ENCODE data around the gene CSTPP1. TPM values are rescaled to one million over a fixed set of nuclear protein-coding genes. Genes with fewer than 3 reads are reported as not detected.

The CSTPP1 gene
- total and polyA plus RNA-seq, 3 donors from 2014 or later: 39.0 to 70.0 (median 44.9) TPM

DNA sequence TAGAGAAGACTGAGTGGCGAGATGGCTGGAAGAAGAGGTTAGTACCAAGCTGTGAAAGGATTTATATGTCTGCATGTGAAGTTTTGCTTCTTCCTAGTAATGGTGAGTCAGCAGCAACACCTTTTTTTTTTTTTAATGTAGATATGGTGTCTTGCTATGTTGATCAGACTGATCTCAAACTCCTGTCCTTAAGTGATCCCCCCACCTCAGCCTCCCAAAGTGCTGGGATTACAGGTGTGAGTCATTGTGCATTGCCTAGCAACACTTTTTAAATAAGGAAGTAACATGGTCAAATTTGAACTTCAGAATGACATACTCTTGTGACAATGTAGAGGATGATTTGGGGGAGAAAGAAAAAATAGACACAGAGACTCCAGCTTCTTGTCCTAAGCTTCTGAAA, 6.5 kb upstream of the CSTPP1 start:
- Histone ChIP-seq H3K36me3 (ENCODE audit: low read depth, missing control alignments) (no peaks in the 10 kb centered on the region), H3K27me3 (no peaks in the 10 kb centered on the region), H3K9me3 (no peaks in the 10 kb centered on the region), H3K4me1 (no peaks in the 10 kb centered on the region), H3K27ac (no peak overlapping the region), H3K4me3 (no peak overlapping the region)
- intact Hi-C loops (cut with DNase I; ENCODE audit: low total_unique reads): no loop called here
- TF ChIP-seq, protein P1, sequence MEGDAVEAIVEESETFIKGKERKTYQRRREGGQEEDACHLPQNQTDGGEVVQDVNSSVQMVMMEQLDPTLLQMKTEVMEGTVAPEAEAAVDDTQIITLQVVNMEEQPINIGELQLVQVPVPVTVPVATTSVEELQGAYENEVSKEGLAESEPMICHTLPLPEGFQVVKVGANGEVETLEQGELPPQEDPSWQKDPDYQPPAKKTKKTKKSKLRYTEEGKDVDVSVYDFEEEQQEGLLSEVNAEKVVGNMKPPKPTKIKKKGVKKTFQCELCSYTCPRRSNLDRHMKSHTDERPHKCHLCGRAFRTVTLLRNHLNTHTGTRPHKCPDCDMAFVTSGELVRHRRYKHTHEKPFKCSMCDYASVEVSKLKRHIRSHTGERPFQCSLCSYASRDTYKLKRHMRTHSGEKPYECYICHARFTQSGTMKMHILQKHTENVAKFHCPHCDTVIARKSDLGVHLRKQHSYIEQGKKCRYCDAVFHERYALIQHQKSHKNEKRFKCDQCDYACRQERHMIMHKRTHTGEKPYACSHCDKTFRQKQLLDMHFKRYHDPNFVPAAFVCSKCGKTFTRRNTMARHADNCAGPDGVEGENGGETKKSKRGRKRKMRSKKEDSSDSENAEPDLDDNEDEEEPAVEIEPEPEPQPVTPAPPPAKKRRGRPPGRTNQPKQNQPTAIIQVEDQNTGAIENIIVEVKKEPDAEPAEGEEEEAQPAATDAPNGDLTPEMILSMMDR (IDR thresholded peaks at IDR 0.05): no peak
- DNase-seq: no peak
- 79 to 90% methylated on average over 1 of the region's 1 CpG for WGBS, 2 donors

DNA sequence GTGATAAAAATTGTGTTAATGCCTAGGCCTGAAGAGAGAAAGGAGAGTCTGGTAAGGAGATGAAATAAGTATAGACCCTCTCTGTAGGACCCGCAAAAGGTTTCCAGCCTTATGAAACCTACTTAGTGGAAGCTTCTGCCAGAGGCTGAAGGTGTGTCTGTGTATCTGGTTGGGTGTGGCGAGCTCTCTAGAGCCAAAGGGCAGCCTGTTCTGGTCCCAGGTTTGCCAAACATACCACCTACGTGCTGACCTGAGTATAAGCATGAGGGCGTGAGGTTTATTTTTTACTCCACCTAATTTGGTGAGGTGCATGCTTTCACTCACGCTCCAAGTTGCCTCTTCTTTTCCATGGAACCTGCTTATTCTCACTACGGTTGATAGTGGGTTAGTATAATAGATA, 5.6 kb downstream of the CSTPP1 start:
- TF ChIP-seq, protein P1 (IDR thresholded peaks at IDR 0.05): no peak
- TF ChIP-seq POLR2A (IDR thresholded peaks at IDR 0.05): no peak
- Histone ChIP-seq H3K36me3 (ENCODE audit: low read depth, missing control alignments) (no peaks in the 10 kb centered on the region), H3K27me3 (no peaks in the 10 kb centered on the region), H3K4me3 (no peak overlapping the region), H3K4me1 (peaks cover 2% of the 10 kb centered on the region), H3K27ac (no peak overlapping the region), H3K9me3 (no peaks in the 10 kb centered on the region)
- 94 to 98% methylated on average over 6 of the region's 6 CpGs for WGBS, 2 donors
- no peak for DNase-seq
- intact Hi-C loops (cut with DNase I; ENCODE audit: low total_unique reads): no loop called here

DNA sequence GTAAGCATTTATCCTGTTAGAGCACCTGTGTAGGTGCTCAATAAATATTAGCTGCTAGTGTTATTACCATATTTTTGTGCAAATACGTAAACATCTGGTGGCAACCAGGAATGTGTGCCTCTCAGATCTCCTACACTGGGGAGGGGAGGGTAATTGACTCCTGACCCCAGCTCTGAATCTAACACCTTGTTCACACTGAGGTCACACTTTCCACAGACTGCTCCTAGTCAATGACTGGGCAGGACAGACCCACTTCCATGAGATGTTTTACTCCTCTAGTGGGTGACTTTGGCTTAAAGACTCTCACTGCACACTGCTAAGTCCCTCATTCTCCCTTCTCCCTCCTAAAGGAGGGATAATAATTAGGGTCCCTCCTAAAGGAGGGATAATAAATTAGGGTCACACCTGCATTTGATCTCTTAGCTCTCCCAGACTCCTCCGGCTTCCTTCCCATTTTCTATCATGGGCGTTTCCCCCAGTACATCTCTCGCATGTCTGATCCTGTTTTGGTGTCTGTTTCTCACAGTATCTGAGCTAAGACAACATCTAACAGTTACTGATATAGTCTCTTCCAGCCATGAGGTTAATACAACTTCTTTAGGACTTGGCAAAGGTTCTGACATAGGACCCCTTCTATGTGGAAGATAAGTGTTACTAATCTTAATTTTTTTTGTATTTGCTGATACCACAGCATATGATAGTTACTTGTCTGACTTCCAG, 8.0 kb downstream of the CSTPP1 start:
- intact Hi-C loops (cut with DNase I; ENCODE audit: low total_unique reads): no loop called here

DNA sequence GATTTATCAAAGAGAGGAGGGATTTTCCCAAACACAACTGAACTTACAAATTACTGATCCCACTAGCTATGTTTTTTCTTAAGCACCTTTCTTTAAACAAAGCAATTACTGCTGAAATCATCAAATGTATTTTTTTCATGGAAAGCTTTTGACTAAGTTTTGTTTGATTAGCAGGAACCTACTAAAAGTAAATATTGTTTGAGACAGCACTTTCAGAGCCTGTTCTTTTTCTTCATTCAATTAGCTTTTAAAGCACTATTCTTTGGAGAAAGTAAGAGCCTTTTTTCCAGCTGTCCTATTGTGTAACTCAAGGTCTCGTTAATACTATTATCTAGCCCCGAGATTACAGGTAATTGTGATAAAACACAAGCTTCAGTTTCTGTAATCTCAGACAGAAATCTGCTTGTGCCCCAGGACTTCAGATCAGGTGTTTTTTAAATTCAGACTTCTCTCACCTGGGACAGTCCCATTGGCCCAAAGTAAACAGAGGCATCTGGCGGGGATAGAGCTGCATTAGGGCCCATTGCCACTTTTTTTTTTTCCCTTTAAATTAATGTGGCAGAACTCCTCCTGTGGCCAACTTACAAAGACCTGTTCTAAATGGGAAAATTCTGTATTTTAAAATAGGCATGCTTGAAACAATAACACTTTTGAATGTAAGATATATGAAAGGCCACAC, 11.0 kb downstream of the CSTPP1 start:
- intact Hi-C loops (cut with DNase I; ENCODE audit: low total_unique reads): no loop called here
- H3K27me3 ChIP-seq: no peaks in the 10 kb centered on the region
- H3K4me1 ChIP-seq: no peaks in the 10 kb centered on the region
- no peaks in the 10 kb centered on the region for H3K9me3 ChIP-seq
- 70 to 73% methylated on average over 3 of the region's 3 CpGs for WGBS, 2 donors
- H3K4me3 ChIP-seq: no peak overlapping the region
- no peak for DNase-seq
- H3K36me3 ChIP-seq (ENCODE audit: low read depth, missing control alignments): no peaks in the 10 kb centered on the region
- H3K27ac ChIP-seq: no peak overlapping the region
- no peak for TF ChIP-seq POLR2A (IDR thresholded peaks at IDR 0.05)
- TF ChIP-seq, protein P1 (IDR thresholded peaks at IDR 0.05): no peak

More for the DNA sequence above, 8.0 kb downstream of the CSTPP1 start:
- DNase-seq: no peak
- Histone ChIP-seq H3K9me3 (no peaks in the 10 kb centered on the region), H3K27ac (no peak overlapping the region), H3K4me1 (no peaks in the 10 kb centered on the region), H3K36me3 (ENCODE audit: low read depth, missing control alignments) (no peaks in the 10 kb centered on the region), H3K27me3 (no peaks in the 10 kb centered on the region), H3K4me3 (no peak overlapping the region)
- TF ChIP-seq, protein P1 (IDR thresholded peaks at IDR 0.05): no peak
- TF ChIP-seq POLR2A (IDR thresholded peaks at IDR 0.05): no peak
- WGBS, 2 donors: 80 to 88% methylated on average over 4 of the region's 4 CpGs
